HepG2 (cell line): ENCODE measurements around the gene MED20. TPM values are rescaled to one million over a fixed set of nuclear protein-coding genes. Genes with fewer than 3 reads are reported as not detected.

ENCODE experiments used
- BRCA1 ChIP-seq: sonication (generic); formaldehyde crosslinking; IDR thresholded peaks from 2 replicates; pipeline ENCODE4 v1.4.0; 2020; ENCODE audit warnings: missing genetic modification reagents
- EHMT2 ChIP-seq: fragments of 200-600 bp; sonication (generic); IDR thresholded peaks from 2 replicates; pipeline ENCODE4 v1.7.0; 2017; ENCODE audit warnings: antibody characterized with exemption, low read depth, low read length, borderline replicate concordance
- HDAC2 ChIP-seq: sonication (generic); formaldehyde crosslinking; IDR thresholded peaks from 2 replicates; pipeline ENCODE4 v1.4.0; 2020; ENCODE audit warnings: missing genetic modification reagents
- MAF1 ChIP-seq: sonication (generic); formaldehyde crosslinking; IDR thresholded peaks from 2 replicates; pipeline ENCODE4 v1.5.0; 2020; ENCODE audit warnings: missing genetic modification reagents, borderline replicate concordance
- NRL ChIP-seq: sonication (generic); formaldehyde crosslinking; IDR thresholded peaks from 2 replicates; pipeline ENCODE4 v1.5.0; 2020; ENCODE audit warnings: missing genetic modification reagents, mild to moderate bottlenecking, moderate library complexity, borderline replicate concordance
- RAD51 ChIP-seq: fragments of 450-650 bp; IDR thresholded peaks from 2 replicates; pipeline ENCODE4 v1.6.1; 2016; ENCODE audit warnings: borderline replicate concordance
- REPIN1 ChIP-seq: sonication (generic); formaldehyde crosslinking; IDR thresholded peaks from 2 replicates; pipeline ENCODE4 v1.8.0; 2022; ENCODE audit warnings: missing genetic modification reagents, low read depth, mild to moderate bottlenecking, borderline replicate concordance
- SAFB2 ChIP-seq: sonication (generic); formaldehyde crosslinking; IDR thresholded peaks from 2 replicates; pipeline ENCODE4 v1.5.1; 2020; ENCODE audit warnings: missing genetic modification reagents, low read depth, mild to moderate bottlenecking, borderline replicate concordance
- TAF15 ChIP-seq: fragments of 200-400 bp; formaldehyde crosslinking; IDR thresholded peaks from one replicate; pipeline ENCODE4 v1.6.1; 2018; ENCODE audit warnings: mild to moderate bottlenecking, low read depth, low read length; ENCODE audit not compliant: poor library complexity, severe bottlenecking
- ZKSCAN1 ChIP-seq: fragments of 150-350 bp; IDR thresholded peaks from 2 replicates; pipeline ENCODE4 v1.6.1; 2014; ENCODE audit warnings: low read length
- ZNF12 ChIP-seq: sonication (generic); formaldehyde crosslinking; IDR thresholded peaks from 2 replicates; pipeline ENCODE4 v1.5.0; 2020; ENCODE audit warnings: missing genetic modification reagents
- ZNF326 ChIP-seq: sonication (generic); formaldehyde crosslinking; IDR thresholded peaks from 2 replicates; pipeline ENCODE4 v1.4.0; 2020; ENCODE audit warnings: missing genetic modification reagents, borderline replicate concordance
- ZSCAN9 ChIP-seq: IDR thresholded peaks from 2 replicates; pipeline ENCODE4 v1.6.1; 2016; ENCODE audit warnings: borderline replicate concordance
- polyA plus RNA-seq, 8 experiments: library from polyadenylated mRNA; depleted of rRNA in 3 of 8; stranded (reverse) in 7 of 8; unstranded in 1 of 8; fragments of >200 nt; fragmentation: Illumina TruSeq in 4 of 8; extraction: Trizol in 4 of 8; gene quantifications; 2 replicates each; pipeline versions ENCODE4 v1.2.1 to v1.2.3, GENCODE V29; 2011 to 2016; ENCODE audit warnings: low read depth in 4 of 8, missing spikeins in 1 of 8, mixed read lengths in 1 of 8; ENCODE audit not compliant: insufficient read depth in 1 of 8
- total RNA-seq, 5 experiments: library from RNA; depleted of rRNA; stranded (reverse); fragments of >200 nt; fragmentation: Illumina TruSeq; extraction: Trizol; gene quantifications; 2 replicates each; pipeline ENCODE4 v1.2.3, GENCODE V29; 2016; ENCODE audit warnings: low read depth in 1 of 5
- TF ChIP-seq, protein P1 (sequence below): sonication (generic); formaldehyde crosslinking; IDR thresholded peaks from 2 replicates; pipeline ENCODE4 v1.5.0; 2020; ENCODE audit warnings: mild to moderate bottlenecking, missing genetic modification reagents, borderline replicate concordance
- TF ChIP-seq, protein P2 (sequence below): sonication (generic); formaldehyde crosslinking; IDR thresholded peaks from 2 replicates; pipeline ENCODE4 v1.8.1; 2022; ENCODE audit warnings: low read depth, mild to moderate bottlenecking, missing genetic modification reagents
- TF ChIP-seq, protein P3 (sequence below): sonication (generic); formaldehyde crosslinking; IDR thresholded peaks from 2 replicates; pipeline ENCODE4 v1.4.0; 2020; ENCODE audit warnings: missing genetic modification reagents, borderline replicate concordance

The MED20 gene
- total and polyA plus RNA-seq, 2 of the 13 experiments (the other 11 are each of a cell fraction or from before 2014, with no cell fraction given), result 28.1 to 41.1 TPM

DNA sequence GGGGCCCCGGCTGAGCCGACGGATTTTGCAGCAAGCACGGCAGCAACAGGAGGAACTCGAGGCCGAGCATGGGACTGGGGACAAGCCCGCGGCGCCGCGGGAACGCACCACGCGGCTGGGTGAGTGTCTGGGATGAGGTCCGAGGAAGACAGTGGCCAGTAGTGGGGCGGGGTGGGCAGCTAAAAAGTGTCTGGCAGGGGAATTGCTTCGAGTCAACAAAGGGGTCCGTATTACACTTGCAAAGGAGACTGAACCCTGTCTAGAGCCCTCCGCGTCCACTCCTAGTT is 716 bp upstream of the MED20 start (continued):
- TF ChIP-seq, protein P1, sequence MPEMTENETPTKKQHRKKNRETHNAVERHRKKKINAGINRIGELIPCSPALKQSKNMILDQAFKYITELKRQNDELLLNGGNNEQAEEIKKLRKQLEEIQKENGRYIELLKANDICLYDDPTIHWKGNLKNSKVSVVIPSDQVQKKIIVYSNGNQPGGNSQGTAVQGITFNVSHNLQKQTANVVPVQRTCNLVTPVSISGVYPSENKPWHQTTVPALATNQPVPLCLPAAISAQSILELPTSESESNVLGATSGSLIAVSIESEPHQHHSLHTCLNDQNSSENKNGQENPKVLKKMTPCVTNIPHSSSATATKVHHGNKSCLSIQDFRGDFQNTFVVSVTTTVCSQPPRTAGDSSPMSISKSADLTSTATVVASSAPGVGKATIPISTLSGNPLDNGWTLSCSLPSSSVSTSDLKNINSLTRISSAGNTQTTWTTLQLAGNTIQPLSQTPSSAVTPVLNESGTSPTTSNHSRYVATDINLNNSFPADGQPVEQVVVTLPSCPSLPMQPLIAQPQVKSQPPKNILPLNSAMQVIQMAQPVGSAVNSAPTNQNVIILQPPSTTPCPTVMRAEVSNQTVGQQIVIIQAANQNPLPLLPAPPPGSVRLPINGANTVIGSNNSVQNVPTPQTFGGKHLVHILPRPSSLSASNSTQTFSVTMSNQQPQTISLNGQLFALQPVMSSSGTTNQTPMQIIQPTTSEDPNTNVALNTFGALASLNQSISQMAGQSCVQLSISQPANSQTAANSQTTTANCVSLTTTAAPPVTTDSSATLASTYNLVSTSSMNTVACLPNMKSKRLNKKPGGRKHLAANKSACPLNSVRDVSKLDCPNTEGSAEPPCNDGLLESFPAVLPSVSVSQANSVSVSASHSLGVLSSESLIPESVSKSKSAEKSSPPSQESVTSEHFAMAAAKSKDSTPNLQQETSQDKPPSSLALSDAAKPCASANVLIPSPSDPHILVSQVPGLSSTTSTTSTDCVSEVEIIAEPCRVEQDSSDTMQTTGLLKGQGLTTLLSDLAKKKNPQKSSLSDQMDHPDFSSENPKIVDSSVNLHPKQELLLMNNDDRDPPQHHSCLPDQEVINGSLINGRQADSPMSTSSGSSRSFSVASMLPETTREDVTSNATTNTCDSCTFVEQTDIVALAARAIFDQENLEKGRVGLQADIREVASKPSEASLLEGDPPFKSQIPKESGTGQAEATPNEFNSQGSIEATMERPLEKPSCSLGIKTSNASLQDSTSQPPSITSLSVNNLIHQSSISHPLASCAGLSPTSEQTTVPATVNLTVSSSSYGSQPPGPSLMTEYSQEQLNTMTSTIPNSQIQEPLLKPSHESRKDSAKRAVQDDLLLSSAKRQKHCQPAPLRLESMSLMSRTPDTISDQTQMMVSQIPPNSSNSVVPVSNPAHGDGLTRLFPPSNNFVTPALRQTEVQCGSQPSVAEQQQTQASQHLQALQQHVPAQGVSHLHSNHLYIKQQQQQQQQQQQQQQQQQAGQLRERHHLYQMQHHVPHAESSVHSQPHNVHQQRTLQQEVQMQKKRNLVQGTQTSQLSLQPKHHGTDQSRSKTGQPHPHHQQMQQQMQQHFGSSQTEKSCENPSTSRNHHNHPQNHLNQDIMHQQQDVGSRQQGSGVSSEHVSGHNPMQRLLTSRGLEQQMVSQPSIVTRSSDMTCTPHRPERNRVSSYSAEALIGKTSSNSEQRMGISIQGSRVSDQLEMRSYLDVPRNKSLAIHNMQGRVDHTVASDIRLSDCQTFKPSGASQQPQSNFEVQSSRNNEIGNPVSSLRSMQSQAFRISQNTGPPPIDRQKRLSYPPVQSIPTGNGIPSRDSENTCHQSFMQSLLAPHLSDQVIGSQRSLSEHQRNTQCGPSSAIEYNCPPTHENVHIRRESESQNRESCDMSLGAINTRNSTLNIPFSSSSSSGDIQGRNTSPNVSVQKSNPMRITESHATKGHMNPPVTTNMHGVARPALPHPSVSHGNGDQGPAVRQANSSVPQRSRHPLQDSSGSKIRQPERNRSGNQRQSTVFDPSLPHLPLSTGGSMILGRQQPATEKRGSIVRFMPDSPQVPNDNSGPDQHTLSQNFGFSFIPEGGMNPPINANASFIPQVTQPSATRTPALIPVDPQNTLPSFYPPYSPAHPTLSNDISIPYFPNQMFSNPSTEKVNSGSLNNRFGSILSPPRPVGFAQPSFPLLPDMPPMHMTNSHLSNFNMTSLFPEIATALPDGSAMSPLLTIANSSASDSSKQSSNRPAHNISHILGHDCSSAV (CRISPR knock-in tag), result no peak
- TF ChIP-seq HDAC2 (CRISPR knock-in tag) (no peak), MAF1 (no peak), TAF15 (no peak), REPIN1 (CRISPR knock-in tag) (no peak), ZSCAN9 (no peak), ZKSCAN1 (no peak; the same call in 1 of the 2 replicates), BRCA1 (CRISPR knock-in tag) (no peak), ZNF326 (CRISPR knock-in tag) (no peak), ZNF12 (no peak), SAFB2 (CRISPR knock-in tag) (0 out of 2 replicates have a peak, but pooled peaks have one; percentile 57), NRL (no peak; the same call in 1 of the 2 replicates), EHMT2 (no peak), RAD51 (no peak)
- TF ChIP-seq, protein P2, sequence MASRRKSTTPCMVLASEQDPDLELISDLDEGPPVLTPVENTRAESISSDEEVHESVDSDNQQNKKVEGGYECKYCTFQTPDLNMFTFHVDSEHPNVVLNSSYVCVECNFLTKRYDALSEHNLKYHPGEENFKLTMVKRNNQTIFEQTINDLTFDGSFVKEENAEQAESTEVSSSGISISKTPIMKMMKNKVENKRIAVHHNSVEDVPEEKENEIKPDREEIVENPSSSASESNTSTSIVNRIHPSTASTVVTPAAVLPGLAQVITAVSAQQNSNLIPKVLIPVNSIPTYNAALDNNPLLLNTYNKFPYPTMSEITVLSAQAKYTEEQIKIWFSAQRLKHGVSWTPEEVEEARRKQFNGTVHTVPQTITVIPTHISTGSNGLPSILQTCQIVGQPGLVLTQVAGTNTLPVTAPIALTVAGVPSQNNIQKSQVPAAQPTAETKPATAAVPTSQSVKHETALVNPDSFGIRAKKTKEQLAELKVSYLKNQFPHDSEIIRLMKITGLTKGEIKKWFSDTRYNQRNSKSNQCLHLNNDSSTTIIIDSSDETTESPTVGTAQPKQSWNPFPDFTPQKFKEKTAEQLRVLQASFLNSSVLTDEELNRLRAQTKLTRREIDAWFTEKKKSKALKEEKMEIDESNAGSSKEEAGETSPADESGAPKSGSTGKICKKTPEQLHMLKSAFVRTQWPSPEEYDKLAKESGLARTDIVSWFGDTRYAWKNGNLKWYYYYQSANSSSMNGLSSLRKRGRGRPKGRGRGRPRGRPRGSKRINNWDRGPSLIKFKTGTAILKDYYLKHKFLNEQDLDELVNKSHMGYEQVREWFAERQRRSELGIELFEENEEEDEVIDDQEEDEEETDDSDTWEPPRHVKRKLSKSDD (CRISPR knock-in tag), result no peak
- TF ChIP-seq, protein P3, sequence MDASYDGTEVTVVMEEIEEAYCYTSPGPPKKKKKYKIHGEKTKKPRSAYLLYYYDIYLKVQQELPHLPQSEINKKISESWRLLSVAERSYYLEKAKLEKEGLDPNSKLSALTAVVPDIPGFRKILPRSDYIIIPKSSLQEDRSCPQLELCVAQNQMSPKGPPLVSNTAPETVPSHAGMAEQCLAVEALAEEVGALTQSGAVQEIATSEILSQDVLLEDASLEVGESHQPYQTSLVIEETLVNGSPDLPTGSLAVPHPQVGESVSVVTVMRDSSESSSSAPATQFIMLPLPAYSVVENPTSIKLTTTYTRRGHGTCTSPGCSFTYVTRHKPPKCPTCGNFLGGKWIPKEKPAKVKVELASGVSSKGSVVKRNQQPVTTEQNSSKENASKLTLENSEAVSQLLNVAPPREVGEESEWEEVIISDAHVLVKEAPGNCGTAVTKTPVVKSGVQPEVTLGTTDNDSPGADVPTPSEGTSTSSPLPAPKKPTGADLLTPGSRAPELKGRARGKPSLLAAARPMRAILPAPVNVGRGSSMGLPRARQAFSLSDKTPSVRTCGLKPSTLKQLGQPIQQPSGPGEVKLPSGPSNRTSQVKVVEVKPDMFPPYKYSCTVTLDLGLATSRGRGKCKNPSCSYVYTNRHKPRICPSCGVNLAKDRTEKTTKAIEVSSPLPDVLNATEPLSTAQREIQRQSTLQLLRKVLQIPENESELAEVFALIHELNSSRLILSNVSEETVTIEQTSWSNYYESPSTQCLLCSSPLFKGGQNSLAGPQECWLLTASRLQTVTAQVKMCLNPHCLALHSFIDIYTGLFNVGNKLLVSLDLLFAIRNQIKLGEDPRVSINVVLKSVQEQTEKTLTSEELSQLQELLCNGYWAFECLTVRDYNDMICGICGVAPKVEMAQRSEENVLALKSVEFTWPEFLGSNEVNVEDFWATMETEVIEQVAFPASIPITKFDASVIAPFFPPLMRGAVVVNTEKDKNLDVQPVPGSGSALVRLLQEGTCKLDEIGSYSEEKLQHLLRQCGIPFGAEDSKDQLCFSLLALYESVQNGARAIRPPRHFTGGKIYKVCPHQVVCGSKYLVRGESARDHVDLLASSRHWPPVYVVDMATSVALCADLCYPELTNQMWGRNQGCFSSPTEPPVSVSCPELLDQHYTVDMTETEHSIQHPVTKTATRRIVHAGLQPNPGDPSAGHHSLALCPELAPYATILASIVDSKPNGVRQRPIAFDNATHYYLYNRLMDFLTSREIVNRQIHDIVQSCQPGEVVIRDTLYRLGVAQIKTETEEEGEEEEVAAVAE (CRISPR knock-in tag), result no peak
